KOPT-K1 (cell line): ENCODE measurements around the gene AKAP9.
"Not testable (repeated sequence)": the region's sequence is repeated elsewhere in the genome, so short reads cannot be mapped to it uniquely, and the experiment has no call there.

Source experiments
- H3K27ac ChIP-seq: fragments of 200-600 bp; sonication (generic); 2 replicates; pipeline ENCODE4 v1.5.1; 2016; ENCODE audit warnings: antibody characterized with exemption, mild to moderate bottlenecking, low read depth, low read length; ENCODE audit not compliant: poor library complexity, severe bottlenecking
- H3K36me3 ChIP-seq: fragments of 200-600 bp; sonication (generic); 2 replicates; pipeline ENCODE4 v1.5.1; 2017; ENCODE audit warnings: antibody characterized with exemption, mild to moderate bottlenecking, low read length, moderate library complexity; ENCODE audit not compliant: insufficient read depth
- H3K9me3 ChIP-seq: fragments of 200-600 bp; sonication (generic); 2 replicates; pipeline ENCODE4 v1.5.1; 2017; ENCODE audit warnings: antibody characterized with exemption, low read length, mild to moderate bottlenecking; ENCODE audit not compliant: insufficient read depth, poor library complexity, severe bottlenecking

Gene AKAP9

DNA sequence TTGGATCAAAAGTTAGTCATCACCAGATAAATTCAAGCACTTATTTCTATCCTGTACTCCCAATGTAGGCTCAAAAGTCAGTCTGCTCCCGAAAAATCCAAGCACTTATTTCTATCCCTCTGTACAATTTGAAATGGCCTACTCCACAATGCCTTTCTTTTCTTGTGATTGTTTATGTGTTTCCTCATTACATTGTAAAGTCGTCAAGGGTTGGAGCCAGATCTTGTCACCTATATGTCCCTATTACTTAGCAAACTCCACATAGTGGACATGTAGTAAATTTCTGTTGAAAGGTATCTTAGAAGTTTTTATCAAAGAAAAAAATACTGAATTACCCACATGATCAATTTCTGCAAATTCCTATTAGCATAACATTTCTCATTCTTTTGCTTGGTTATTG lies 111.5 kb downstream of the AKAP9 start:
- no peaks in the 10 kb centered on the region for H3K9me3 ChIP-seq
- peaks cover 33% of the 10 kb centered on the region for H3K36me3 ChIP-seq
- H3K27ac ChIP-seq, result no peak overlapping the region

- peaks cover 30% of the 10 kb centered on the region for H3K36me3 ChIP-seq
- H3K27ac ChIP-seq, result no peak overlapping the region
Observed at GRCh38 chr7:92052684-92053083, 112.0 kb downstream of the AKAP9 start.

GRCh38 chr7:92053312-92053711 lies 112.7 kb downstream of the AKAP9 start:
- Histone ChIP-seq H3K36me3 (peaks cover 26% of the 10 kb centered on the region), H3K27ac (no peak overlapping the region), H3K9me3 (no peaks in the 10 kb centered on the region)

More at GRCh38 chr7:92052684-92053083, 112.0 kb downstream of the AKAP9 start:
- no peaks in the 10 kb centered on the region for H3K9me3 ChIP-seq

- Histone ChIP-seq H3K36me3 (peaks cover 21% of the 10 kb centered on the region), H3K9me3 (no peaks in the 10 kb centered on the region), H3K27ac (no peak overlapping the region)
Observed at GRCh38 chr7:92056286-92056685, 115.6 kb downstream of the AKAP9 start.

- Histone ChIP-seq H3K36me3 (peaks cover 18% of the 10 kb centered on the region), H3K27ac (no peak overlapping the region), H3K9me3 (no peaks in the 10 kb centered on the region)
Observed at GRCh38 chr7:92057375-92057774, 116.7 kb downstream of the AKAP9 start.

DNA sequence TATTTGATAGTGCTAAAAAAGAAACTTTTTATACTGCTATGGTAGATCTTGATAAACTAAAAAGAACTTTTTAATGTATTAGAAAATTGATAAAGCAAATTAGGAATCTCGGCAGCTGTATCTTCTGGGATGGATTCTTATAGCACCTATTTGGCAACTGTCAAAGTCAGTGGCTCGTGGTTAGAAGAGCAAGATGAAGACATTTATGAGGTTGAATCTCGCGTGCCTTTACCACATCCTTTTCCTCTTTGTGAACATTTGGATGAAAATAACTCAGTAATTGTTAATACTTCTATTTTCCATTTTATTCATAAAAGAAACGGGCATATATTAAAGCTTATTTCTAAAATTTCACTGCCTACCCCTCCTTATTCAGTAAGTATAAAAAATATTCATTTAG lies 117.4 kb downstream of the AKAP9 start:
- Histone ChIP-seq H3K36me3 (peaks cover 13% of the 10 kb centered on the region), H3K9me3 (no peaks in the 10 kb centered on the region), H3K27ac (no peak overlapping the region)

GRCh38 chr7:92058899-92059298 lies 118.2 kb downstream of the AKAP9 start:
- Histone ChIP-seq H3K36me3 (peaks cover 8% of the 10 kb centered on the region), H3K27ac (no peak overlapping the region), H3K9me3 (no peaks in the 10 kb centered on the region)

GRCh38 chr7:92061154-92061553 lies 120.5 kb downstream of the AKAP9 start:
- peaks cover 11% of the 10 kb centered on the region for H3K36me3 ChIP-seq
- no peaks in the 10 kb centered on the region for H3K9me3 ChIP-seq
- no peak overlapping the region for H3K27ac ChIP-seq

- H3K27ac ChIP-seq, result no peak overlapping the region
- H3K9me3 ChIP-seq, result no peaks in the 10 kb centered on the region
- peaks cover 32% of the 10 kb centered on the region for H3K36me3 ChIP-seq
Observed at GRCh38 chr7:92064438-92065029, 123.9 kb downstream of the AKAP9 start.

DNA sequence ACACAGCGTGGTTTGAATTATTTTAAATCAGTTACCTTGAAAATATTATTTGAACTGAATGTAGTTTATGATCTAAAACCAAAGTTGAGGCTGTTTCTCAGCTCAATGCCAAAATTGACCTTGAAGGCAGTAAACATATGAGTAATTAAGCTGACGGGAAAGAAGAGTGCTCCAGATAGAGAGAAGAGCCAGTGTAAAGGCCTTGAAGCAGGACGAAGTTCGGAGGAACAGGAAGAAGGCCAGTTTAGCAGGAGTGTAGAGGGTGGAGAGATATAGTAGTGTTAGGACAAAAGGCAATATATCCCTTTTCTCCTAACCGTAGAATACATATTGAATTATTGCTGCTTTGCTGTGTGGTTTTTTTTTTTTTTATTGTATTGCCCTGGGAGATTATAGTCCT lies 130.4 kb downstream of the AKAP9 start:
- Histone ChIP-seq H3K9me3 (no peaks in the 10 kb centered on the region), H3K36me3 (peaks cover 42% of the 10 kb centered on the region), H3K27ac (no peak overlapping the region)

DNA sequence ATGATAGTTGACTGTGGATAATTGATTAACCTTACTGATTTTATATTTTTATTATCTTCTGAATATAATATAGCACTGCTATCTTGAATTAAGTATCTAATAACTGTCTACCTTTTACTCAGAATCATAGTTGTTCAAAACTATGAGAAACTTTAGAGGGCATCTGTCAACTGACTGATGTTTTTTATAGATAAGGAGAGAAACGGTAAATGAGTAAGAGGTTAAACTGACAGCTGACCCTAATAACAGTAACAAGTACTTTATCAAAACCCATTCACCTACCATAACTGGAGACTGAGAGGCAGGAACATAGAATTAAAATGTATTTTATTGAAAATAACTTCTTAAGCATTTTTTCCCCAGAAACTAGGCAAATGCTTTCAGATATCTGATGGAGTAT lies 131.5 kb downstream of the AKAP9 start:
- H3K9me3 ChIP-seq, result no peaks in the 10 kb centered on the region
- H3K27ac ChIP-seq, result no peak overlapping the region
- H3K36me3 ChIP-seq, result peaks cover 33% of the 10 kb centered on the region

DNA sequence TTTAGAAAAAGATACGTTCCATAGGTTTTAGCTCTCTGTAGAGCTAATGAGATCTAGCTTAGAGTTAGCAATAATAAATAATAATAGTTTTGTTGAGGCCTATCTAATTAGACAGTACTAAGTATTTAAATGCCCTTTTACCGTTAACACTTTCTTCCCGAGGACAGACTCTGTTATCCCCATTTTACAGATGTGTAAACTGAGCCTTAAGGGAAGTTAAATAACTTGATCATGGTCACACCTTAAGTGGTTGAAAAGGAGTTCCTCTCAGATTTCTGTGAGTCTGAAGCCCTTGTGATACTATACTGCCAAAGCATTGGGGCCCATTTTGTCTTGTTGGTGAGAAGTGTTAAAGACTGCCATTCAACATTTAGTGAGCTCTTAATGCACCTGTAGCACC lies 132.0 kb downstream of the AKAP9 start:
- no peak overlapping the region for H3K27ac ChIP-seq
- H3K9me3 ChIP-seq, result no peaks in the 10 kb centered on the region
- peaks cover 33% of the 10 kb centered on the region for H3K36me3 ChIP-seq

DNA sequence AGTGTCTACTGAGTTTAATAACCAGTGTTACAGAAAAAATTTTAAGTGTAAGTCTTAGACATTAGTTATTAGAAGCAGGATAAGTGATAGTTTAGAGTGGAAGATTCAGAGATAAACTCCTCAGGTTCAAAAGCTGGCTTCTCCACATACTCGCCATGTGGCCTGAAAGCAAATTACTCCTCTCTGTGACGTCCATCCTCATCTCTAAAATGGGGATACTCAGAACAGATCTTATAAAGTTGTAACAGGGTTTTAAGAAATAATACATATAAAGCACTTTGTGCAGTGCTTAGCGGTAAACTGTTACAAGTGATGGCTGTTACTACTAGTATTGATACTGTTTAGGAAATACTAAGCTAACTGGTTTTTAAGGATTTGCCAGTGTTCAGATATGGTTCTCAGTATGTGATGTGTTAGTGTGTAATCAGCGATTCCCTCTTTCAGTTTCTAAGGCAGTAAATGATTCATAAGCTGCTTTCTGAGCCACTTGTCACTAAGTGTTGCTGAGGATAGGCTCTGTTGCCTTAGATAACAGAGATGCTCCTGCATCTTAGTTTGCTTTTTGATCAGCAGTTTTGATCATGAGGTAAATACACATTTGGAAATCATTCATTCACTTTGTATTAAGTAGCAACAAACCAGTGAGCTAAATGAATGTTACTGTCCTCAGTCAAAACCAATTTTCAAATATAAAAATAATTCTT lies 134.9 kb downstream of the AKAP9 start:
- H3K36me3 ChIP-seq, result peaks cover 44% of the 10 kb centered on the region
- no peak overlapping the region for H3K27ac ChIP-seq
- H3K9me3 ChIP-seq, result no peaks in the 10 kb centered on the region

GRCh38 chr7:92076509-92076908 lies 135.8 kb downstream of the AKAP9 start:
- no peaks in the 10 kb centered on the region for H3K9me3 ChIP-seq
- H3K27ac ChIP-seq, result no peak overlapping the region
- H3K36me3 ChIP-seq, result peaks cover 41% of the 10 kb centered on the region

DNA sequence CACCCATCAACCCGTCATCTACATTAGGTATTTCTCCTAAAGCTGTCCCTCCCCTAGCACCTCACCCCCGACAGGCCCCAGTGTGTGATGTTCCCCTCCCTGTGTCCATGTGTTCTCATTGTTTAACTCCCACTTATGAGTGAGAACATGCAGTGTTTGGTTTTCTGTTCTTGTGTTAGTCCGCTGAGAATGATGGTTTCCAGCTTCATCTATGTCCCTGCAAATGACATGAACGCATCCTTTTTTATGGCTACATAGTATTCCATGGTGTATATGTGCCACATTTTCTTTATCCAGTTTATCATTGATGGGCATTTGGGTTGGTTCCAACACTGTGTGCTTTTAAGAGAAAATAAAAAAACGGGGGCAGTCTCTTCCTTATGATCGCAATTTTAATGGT lies 143.3 kb downstream of the AKAP9 start:
- H3K27ac ChIP-seq, H3K9me3 ChIP-seq: not testable (repeated sequence)
- H3K36me3 ChIP-seq, result peaks cover 83% of the 10 kb centered on the region

- no peak overlapping the region for H3K27ac ChIP-seq
- H3K9me3 ChIP-seq, result no peaks in the 10 kb centered on the region
- H3K36me3 ChIP-seq, result peaks cover 86% of the 10 kb centered on the region
Observed at GRCh38 chr7:92088266-92088665, 147.6 kb downstream of the AKAP9 start.
